Measurements from ENCODE around the gene FNDC3B. TPM values are rescaled to one million over a fixed set of nuclear protein-coding genes. Genes with fewer than 3 reads are reported as not detected.

Gene FNDC3B
- total and polyA plus RNA-seq, 2 donors from 2014 or later, result 11.8 to 185 TPM

DNA sequence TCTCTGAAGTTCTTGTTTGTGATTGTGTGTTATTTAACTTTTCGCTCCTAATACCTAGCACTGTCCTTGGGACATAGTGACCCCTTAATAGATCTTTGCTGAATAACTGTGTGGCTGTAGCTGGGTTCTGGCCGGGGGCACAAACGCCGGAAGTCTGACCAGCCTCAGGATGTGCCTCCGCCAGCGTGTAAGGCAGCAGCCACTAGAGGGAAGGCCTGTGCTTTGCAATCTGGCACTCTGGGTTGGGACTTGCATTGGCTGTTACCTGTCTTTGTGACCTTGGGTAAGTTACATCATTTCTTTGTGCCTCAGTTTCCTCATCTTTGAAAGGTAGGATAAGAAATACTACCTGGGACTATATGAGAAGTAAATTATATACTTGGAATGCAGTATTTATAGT lies 250.2 kb downstream of the FNDC3B start:
- Histone ChIP-seq H3K36me3 (ENCODE audit: control insufficient read depth in 2 of 3, insufficient read depth in 3 of 3, low read length in 3 of 3) (peaks cover 0 to 4% (median 4%) of the 10 kb centered on the region in 3 donors), H3K9me3 (ENCODE audit: control insufficient read depth in 2 of 3, insufficient read depth in 1 of 3, low read length in 3 of 3) (no peaks in the 10 kb centered on the region), H3K27ac (ENCODE audit: low read depth in 2 of 2, low read length in 2 of 2) (peak overlapping the region in 1 of 2 donors; percentile 34), H3K4me1 (ENCODE audit: control insufficient read depth in 2 of 3, insufficient read depth in 2 of 3, low read depth in 1 of 3, low read length in 3 of 3) (peaks cover 0 to 25% (median 10%) of the 10 kb centered on the region in 3 donors), H3K9ac (ENCODE audit: low read length in 3 of 3) (no peak overlapping the region), H3K4me3 (ENCODE audit: low read length in 3 of 3) (peak overlapping the region in 1 of 3 donors; percentile 5), H3K27me3 (ENCODE audit: control insufficient read depth, insufficient read depth, low read length) (no peaks in the 10 kb centered on the region)
- peak in 1 of 5 donors; percentile 15 for DNase-seq
- TF ChIP-seq, protein P1, sequence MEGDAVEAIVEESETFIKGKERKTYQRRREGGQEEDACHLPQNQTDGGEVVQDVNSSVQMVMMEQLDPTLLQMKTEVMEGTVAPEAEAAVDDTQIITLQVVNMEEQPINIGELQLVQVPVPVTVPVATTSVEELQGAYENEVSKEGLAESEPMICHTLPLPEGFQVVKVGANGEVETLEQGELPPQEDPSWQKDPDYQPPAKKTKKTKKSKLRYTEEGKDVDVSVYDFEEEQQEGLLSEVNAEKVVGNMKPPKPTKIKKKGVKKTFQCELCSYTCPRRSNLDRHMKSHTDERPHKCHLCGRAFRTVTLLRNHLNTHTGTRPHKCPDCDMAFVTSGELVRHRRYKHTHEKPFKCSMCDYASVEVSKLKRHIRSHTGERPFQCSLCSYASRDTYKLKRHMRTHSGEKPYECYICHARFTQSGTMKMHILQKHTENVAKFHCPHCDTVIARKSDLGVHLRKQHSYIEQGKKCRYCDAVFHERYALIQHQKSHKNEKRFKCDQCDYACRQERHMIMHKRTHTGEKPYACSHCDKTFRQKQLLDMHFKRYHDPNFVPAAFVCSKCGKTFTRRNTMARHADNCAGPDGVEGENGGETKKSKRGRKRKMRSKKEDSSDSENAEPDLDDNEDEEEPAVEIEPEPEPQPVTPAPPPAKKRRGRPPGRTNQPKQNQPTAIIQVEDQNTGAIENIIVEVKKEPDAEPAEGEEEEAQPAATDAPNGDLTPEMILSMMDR (IDR thresholded peaks at IDR 0.05; ENCODE audit: borderline replicate concordance, extremely low read depth, insufficient read depth), result peak; percentile 48
- intact Hi-C loops (cut with DNase I), result no loop called here
- FAIRE-seq, result no peak

DNA sequence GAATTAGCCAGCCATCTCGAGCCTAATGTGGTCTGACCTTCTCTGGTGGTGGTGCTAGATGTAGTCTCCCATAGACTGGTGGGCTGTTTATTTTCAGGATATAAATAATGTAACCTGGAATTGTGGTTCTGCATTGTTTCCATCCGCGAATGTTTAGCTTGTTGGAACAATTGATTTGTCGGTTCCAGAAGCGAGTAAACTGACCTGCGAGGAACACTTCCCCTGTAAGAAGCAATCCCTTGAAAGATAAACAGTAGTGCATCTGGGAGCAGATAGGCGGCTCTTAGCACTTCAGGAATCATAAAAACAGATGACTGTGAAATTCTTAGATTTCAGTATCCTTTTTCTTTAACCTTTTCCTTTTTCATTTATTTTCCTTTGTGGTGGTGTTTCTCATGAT lies 251.1 kb downstream of the FNDC3B start:
- H3K9ac ChIP-seq (ENCODE audit: low read length in 3 of 3), result no peak overlapping the region
- no peaks in the 10 kb centered on the region for H3K27me3 ChIP-seq (ENCODE audit: control insufficient read depth, insufficient read depth, low read length)
- H3K4me3 ChIP-seq (ENCODE audit: low read length in 3 of 3), result no peak overlapping the region
- no peak overlapping the region for H3K27ac ChIP-seq (ENCODE audit: low read depth in 2 of 2, low read length in 2 of 2)
- no peaks in the 10 kb centered on the region for H3K9me3 ChIP-seq (ENCODE audit: control insufficient read depth in 2 of 3, insufficient read depth in 1 of 3, low read length in 3 of 3)
- H3K4me1 ChIP-seq (ENCODE audit: control insufficient read depth in 2 of 3, insufficient read depth in 2 of 3, low read depth in 1 of 3, low read length in 3 of 3), result peaks cover 0 to 23% (median 6%) of the 10 kb centered on the region in 3 donors
- no peak for FAIRE-seq
- DNase-seq, result no peak
- H3K36me3 ChIP-seq (ENCODE audit: control insufficient read depth in 2 of 3, insufficient read depth in 3 of 3, low read length in 3 of 3), result peaks cover 2 to 6% (median 4%) of the 10 kb centered on the region in 3 donors
- intact Hi-C loops (cut with DNase I), result no loop called here
- TF ChIP-seq, protein P1 (IDR thresholded peaks at IDR 0.05; ENCODE audit: borderline replicate concordance, extremely low read depth, insufficient read depth), result no peak

DNA sequence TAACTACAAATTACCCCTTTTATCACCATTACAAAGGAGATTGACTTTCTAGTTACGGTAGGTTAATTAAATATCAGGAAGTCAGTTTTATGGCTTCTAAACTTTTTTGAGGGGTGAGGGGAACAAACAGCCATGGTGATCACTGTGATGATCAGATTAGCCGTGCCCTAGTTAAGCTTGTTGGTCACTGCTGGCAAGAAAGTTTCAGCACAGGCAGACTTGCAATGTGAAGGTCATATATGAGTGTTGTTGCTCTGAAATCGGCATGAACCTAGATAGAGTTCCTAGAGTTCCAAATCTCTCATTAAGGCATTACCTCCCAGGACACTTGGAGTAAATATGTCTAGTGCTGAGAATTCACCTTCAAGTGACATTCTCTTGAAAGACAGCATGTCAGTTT lies 252.3 kb downstream of the FNDC3B start:
- Histone ChIP-seq H3K4me3 (ENCODE audit: low read length in 3 of 3) (no peak overlapping the region), H3K9me3 (ENCODE audit: control insufficient read depth in 2 of 3, insufficient read depth in 1 of 3, low read length in 3 of 3) (no peaks in the 10 kb centered on the region), H3K4me1 (ENCODE audit: control insufficient read depth in 2 of 3, insufficient read depth in 2 of 3, low read depth in 1 of 3, low read length in 3 of 3) (peaks cover 0 to 17% (median 6%) of the 10 kb centered on the region in 3 donors), H3K36me3 (ENCODE audit: control insufficient read depth in 2 of 3, insufficient read depth in 3 of 3, low read length in 3 of 3) (peaks cover 3 to 13% (median 8%) of the 10 kb centered on the region in 3 donors), H3K9ac (ENCODE audit: low read length in 3 of 3) (no peak overlapping the region), H3K27ac (ENCODE audit: low read depth in 2 of 2, low read length in 2 of 2) (peak overlapping the region in 1 of 2 donors; percentile 10), H3K27me3 (ENCODE audit: control insufficient read depth, insufficient read depth, low read length) (no peaks in the 10 kb centered on the region)
- TF ChIP-seq, protein P1 (IDR thresholded peaks at IDR 0.05; ENCODE audit: borderline replicate concordance, extremely low read depth, insufficient read depth), result no peak
- DNase-seq (no peak), FAIRE-seq (no peak)
- intact Hi-C loops (cut with DNase I), result no loop called here

DNA sequence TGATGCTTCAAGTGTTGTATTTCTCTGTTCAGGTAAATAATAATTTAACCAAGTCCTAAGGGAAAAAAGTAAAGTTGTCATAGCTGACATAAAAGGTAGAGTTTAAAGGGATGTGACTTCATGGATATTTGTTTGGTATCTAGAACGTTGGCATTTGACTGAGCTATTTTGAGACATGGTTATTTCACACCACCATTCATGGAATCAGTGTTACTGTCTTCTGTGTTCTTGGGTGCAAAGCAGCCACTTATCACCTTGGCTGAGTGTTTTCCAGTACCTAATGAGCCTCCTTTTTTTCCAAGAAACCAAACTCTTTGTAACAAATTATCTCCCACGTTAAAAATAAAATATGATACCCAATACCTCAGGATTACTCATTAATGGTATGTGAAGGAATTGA lies 253.0 kb downstream of the FNDC3B start:
- Histone ChIP-seq H3K27me3 (ENCODE audit: control insufficient read depth, insufficient read depth, low read length) (no peaks in the 10 kb centered on the region), H3K36me3 (ENCODE audit: control insufficient read depth in 2 of 3, insufficient read depth in 3 of 3, low read length in 3 of 3) (peaks cover 5 to 13% (median 10%) of the 10 kb centered on the region in 3 donors), H3K4me3 (ENCODE audit: low read length in 3 of 3) (no peak overlapping the region), H3K4me1 (ENCODE audit: control insufficient read depth in 2 of 3, insufficient read depth in 2 of 3, low read depth in 1 of 3, low read length in 3 of 3) (peaks cover 0 to 17% (median 4%) of the 10 kb centered on the region in 3 donors), H3K27ac (ENCODE audit: low read depth in 2 of 2, low read length in 2 of 2) (no peak overlapping the region), H3K9me3 (ENCODE audit: control insufficient read depth in 2 of 3, insufficient read depth in 1 of 3, low read length in 3 of 3) (no peaks in the 10 kb centered on the region), H3K9ac (ENCODE audit: low read length in 3 of 3) (no peak overlapping the region)
- TF ChIP-seq, protein P1 (IDR thresholded peaks at IDR 0.05; ENCODE audit: borderline replicate concordance, extremely low read depth, insufficient read depth), result no peak
- DNase-seq (no peak), FAIRE-seq (no peak)
- intact Hi-C loops (cut with DNase I), result no loop called here
